HG03095 (cell line): ENCODE data around the gene CIDEA.
"Not testable (repeated sequence)": the region's sequence is repeated elsewhere in the genome, so short reads cannot be mapped to it uniquely, and the experiment has no call there.

ENCODE experiments used
- ATAC-seq: cut with Tn5 transposase; IDR thresholded peaks from one replicate; pipeline ENCODE4 v1.9.1; 2021; ENCODE audit warnings: moderate library complexity; ENCODE audit not compliant: unreplicated experiment

Gene CIDEA

DNA sequence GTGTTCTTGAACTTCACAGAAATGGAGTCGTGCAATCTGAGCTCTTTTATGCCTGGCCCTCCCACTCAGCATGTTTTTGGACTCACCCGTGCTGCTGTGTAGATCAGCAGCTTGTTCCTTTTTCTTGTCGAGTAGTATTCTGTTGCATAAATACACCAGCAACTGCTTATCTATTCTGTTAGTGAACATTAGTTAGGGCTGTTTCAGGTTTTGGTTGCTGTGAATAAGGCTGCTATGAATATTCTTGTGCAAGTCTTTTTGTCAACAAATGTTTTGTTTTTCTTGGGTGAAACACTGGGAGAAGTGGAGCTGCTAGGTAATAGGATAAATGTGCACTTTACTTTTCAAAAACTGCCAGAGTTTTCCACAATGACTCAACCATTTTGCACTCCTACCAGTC, 15.3 kb upstream of the CIDEA start:
- no peak for ATAC-seq

DNA sequence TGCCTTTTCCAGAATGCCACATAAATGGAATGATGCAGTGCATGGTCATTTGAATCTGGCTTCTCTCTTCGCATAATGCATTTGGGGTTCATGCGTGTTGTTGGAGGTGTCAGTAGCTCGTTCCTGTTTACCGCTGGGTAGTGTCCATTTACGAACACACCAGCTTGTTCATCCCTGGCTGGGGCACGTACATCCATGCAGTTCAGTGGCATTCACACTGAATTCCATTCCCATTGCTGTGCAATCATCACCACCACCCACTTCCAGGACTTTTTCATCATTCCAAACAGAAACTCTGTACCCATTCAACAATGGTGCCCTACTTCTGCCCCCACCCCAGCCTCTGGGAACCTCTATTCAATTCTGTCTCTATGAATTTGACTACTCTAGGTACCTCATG, 14.7 kb upstream of the CIDEA start:
- no peak for ATAC-seq

DNA sequence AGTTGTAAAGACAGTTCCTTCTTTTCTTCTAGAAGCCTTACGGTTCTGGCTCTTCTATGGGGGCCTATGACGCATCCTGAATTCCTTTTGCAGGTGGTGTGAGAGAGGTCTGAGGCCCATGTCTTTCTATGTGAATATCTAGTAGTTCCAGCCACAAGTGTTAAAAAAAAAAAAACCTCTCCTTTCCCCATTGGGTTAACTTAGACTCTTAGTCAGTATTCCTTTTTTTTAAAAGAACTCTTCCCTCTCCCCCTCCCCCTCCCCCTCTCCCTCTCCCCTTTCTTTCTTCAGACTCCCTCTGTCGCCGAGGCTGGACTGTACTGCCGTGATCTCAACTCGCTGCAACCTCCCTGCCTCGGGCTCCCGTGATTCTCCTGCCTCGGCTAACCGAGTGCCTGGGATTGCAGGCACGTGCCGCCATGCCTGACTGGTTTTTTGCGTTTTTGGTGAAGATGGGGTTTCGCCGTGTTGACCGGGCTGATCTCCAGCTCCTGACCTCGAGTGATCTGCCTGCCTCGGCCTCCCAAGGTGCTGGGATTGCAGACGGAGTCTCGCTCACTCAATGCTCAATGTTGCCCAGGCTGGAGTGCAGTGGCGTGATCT, 11.4 kb upstream of the CIDEA start:
- no peak for ATAC-seq

DNA sequence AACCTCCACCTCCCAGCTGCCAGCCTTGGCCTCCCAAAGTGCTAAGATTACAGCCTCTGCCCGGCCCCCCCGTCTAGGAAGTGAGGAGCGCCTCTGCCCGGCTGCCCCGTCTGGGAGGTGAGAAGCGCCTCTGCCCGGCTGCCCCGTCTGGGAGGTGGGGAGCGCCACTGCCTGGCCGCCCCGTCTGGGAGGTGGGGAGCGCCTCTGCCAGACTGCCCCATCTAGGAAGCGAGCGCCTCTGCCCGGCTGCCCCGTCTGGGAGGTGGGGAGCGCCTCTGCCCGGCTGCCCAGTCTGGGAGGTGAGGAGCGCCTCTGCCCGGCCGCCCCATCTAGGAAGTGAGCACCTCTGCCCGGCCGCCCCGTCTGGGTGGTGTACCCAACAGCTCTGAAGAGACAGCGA, 10.9 kb upstream of the CIDEA start:
- not testable (repeated sequence) for ATAC-seq

DNA sequence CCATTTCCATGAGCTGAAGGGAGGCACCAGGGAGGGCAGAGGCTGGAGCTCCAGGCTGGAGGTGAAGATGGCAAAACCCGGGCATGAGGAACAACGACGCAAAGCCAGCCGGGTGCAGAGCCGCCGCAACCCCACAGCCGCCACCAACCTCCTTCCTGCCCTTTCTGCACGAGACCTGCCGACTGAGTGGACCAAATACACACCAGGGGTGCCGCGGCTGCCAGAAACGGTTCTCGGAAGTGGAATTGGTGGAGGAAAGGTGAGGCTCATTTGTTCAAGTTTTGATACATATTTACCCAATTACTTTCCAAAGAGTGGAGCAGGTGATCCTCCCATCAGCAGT, 8.4 kb upstream of the CIDEA start:
- no peak for ATAC-seq

DNA sequence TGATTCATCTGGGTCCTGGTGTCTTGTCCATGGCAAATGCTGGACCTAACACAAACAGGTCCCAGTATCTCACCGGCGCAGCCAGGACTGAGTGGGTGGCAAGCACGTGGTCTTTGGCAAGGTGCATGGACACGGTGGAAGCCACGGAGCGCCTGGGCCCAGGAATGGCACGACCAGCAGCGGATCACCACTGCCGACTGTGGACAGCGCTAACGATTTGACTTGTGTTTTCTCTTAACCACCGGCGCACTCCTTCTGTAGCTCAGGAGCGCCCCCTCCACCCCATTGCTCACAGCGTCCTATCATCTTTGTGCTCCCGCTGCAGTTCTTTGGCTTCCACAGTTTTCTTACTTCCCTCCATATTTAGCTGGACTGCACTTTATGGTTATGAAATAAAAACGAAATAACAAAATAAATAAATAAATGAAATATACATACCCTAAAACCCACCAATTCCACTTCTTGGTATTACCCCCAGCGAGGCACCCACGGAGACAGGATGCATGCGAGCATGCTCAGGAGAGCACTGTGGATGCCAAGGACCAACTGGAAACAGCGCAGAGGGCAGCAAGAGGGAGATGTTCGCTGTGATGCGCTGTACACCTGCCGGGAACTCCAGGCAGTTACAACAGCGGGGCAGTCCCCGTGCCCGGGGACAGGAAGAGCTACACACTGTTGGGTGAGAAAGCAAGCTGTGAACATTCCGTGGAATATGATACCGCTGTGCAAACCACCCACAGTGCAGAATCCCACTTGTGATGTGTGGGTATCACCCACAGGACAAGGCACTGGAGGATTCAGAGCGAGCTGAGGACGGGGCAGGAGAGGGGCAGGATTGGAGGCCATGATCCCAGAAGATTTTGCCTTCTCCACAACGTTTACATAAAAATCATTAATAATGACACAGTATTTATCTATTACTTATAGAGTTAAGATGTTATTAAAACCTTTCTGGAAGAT, 7.0 kb upstream of the CIDEA start:
- ATAC-seq = no peak

DNA sequence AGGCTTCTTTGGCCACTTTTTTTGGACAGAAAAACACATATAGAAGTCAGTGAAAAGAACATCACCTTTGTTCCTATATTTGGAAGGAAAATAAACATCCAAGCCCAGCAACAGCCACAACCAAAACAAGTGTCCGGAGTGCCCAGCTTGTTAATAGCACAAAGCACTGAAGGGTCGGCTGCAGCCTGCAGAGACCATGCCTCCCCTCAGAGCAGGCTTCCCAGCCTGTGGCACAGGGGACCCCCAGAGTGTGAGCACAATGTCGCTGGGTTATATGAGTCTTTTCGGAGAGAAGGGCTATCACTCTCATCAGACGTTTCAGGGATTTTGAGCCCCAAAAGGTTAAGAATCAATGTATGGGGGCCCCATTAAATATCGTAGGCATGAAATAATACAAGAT, 6.2 kb upstream of the CIDEA start:
- ATAC-seq = no peak

DNA sequence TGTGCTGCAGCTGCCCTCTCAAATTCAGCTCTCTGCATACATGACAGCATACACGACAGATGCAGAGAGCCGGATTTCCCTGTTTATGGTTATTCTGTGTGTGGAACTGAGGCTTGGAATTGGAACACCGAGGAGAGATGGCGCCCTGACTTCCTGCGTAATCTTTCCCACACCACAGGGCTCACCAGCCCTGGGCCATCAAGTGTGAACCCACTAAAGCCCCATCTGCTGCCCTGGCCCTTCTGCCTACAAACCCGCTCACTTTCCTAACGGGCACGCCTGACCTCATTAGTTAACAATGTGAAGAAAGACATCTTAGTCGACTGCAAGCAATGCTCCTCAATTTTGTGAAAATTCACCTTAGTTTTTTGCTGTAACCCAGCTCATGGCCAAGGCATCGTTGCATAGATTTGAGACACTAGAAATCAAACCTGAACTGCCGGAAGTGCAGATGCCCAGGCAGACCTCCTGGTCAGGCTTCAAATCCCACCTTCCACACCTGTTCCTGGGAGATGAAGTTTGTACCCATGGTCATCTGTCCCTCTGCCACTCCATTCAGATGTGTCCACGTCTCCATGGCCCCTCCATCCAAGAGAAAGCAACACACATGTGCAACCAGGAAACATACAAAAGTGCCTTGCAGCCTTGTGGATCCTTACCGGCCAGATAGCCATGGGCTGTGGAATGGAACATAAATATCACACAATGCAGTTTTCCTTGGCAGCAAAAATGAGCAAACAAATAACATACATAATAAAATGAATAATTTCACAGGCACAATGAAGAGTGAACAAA, 5.0 kb upstream of the CIDEA start:
- ATAC-seq = no peak

DNA sequence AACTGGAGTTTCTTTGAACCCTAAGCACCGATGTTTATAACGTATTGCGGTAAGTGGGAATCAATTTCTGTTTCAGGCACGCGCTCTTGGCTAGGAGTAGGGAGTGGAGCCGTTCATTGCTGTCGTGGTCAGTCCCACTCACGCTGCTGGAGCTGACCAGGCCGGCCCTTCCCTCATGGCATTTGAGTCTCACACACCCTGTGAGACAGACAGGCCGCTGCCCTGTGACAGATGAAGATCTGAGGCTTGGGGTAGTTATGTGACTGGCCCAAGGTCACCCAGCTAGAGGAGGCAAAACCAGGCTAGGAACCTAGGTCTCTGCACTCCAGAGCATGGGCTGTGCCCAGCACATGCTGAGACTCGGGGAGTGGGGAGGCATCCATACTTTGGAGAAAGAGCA, 2.9 kb upstream of the CIDEA start:
- ATAC-seq = no peak

DNA sequence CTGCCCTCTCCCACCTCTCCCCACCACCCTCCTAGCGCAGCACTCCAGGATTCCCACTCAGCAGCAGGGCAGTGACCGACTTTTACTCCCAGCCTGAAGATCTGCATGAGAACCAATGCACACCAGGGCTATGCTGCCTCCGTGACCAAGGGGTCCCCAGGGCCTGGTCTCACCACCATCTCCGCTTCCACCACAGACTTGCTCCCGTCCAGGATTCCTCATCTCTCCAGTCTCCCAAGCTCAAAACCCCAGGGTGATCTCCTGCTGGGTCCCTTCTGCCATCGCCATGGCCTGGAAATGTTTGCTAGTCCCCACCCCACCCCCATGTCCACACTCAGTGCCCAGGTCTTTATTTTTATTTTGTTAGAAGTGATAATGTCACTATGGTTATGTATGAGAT, 2.1 kb upstream of the CIDEA start:
- no peak for ATAC-seq

DNA sequence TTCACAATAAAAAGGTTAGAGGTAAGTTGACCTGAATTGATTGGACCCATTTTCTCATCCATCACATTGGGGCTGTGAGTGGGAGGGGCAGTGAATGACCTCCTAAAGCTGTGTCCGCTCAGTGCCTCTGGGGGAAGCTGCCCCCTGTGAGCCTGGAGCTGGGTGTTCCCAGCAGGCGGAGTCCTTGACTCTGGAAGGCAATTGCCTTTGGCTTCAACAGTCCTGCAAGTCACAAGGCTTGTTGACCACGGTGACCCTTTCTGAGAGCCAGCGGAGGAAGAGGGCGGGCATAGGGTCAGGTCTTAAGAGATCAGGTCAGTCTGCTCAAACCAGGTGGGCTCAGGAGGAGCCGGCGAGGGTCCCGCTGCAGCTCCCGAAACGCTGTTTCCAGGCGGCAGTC, 1.1 kb upstream of the CIDEA start:
- no peak for ATAC-seq

DNA sequence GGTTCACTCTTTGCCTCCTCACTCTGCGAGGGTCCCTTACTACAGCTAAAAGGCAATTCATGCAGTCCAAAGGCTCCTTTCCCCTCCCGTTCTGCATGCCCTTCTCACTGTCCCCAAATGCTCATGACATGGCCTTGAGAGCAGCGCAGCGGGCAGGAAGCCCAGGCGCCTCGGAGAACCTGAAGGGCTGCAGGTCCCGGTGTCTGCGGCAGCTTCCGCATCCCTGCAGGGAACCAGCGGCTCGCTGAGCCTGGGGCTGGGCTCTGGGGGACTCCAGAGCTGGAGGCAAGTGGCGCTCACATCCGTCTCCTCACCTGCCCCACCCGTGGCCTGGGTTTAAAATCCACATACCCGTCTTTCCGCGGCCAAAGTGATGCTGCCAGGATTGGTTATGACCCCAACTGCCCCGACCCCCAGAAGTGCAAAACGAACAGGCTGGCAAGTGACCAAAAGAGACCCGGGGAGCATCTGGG, 462 bp upstream of the CIDEA start:
- no peak for ATAC-seq

DNA sequence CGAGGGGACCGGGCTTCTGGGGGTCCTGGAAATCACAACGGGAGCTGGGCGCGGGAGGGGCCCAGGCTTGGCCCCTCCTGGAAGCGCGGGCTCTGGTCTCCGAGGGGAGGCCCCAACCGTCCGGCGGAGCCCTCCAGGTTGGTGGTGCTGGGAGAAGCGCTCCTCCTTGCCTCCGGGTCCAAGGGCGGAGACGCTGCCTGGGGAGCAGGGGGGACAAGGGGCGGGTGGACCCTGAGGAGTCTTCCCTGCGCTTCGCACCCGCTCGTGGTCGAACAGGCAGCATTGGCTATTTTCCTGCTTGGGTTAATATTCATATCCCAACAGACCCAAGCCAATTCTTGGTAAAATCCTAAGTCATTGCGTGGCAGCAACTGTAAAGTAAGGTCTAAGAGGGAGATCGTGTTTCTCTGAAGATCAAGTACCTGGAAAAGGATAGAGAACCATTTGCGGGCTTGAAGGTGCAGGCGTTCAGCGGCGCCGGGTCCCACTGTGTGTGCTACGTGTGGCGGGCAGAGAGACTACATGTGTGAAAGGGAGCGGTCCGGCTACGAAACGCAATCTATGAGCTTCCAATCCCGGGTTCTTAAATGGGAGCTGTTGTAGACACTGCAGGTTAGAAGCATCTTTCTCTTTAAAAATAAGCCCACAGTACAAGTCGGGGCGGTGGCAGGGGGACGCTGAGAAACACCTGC, 805 bp downstream of the CIDEA start:
- ATAC-seq = no peak

DNA sequence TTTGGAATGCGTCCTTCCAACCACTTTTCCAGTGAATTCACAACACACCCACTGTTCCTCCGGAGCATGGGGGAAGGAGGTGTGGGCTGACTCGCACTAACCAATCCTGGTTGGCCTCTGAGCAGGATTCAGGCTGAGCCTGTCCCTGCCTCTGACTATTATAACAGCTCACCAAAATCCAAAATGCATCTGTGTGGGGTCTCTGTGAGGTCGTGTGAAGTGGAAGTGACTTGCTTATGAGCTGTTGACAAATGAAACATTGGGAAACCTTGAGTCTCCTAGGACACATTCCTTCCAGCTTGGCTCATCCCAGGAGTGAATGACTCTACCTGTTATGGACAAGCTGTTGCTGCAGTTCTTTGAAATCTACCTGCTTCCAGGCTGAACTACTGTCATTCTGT, 1.5 kb downstream of the CIDEA start:
- no peak for ATAC-seq

DNA sequence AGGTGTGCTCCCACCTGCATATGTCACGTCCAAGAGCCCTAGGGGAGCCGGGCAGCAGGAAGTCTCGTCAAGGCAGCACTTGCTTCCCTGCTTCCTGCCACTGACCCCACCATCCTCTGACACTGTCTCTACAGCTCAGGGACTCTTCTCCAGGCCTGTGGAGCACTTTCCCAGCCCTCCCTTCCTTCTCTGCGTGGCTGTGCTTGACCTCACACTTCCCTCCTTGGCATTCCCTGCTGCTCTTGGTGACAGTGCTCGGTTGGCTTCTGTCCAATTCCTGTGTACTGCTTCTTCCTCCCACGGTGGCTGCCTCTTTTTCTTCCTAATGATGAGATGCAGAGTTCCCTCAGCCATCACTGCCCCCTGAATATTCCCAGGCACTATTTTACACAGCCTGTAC, 2.8 kb downstream of the CIDEA start:
- no peak for ATAC-seq

DNA sequence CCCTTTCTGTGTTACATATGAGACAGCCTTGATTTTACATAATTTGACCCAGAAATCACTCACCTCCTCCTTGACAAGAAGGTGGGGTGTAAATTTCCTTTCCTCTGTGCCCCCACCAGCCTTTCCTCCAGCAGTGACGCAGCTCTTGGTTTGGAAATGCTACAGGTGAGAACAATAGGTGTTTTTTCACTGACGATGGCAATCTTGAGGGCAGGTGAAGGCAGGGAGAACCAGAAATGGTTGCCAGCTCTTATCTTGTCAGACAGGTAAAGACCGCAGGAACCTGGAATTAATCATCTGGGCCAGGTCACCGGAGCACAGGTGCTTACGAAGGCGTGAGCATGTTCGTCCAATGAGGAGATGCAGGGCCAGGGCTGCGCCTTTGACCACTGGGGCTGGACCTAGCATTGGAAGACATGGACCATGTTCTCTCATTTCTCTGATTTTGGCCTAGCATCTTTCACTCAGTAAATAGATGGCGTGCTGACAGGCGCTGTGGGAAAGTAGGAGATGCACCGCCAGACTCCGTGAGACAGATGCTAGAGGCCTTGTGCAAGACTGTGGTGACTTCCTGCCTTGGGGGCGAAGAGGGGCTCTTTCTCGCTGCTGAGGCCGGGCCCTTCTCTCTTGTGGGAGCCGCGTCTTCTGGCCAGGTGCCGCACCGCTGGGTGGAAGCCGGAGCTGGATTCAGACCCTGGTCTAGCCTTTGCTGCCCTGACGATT, 4.0 kb downstream of the CIDEA start:
- no peak for ATAC-seq

DNA sequence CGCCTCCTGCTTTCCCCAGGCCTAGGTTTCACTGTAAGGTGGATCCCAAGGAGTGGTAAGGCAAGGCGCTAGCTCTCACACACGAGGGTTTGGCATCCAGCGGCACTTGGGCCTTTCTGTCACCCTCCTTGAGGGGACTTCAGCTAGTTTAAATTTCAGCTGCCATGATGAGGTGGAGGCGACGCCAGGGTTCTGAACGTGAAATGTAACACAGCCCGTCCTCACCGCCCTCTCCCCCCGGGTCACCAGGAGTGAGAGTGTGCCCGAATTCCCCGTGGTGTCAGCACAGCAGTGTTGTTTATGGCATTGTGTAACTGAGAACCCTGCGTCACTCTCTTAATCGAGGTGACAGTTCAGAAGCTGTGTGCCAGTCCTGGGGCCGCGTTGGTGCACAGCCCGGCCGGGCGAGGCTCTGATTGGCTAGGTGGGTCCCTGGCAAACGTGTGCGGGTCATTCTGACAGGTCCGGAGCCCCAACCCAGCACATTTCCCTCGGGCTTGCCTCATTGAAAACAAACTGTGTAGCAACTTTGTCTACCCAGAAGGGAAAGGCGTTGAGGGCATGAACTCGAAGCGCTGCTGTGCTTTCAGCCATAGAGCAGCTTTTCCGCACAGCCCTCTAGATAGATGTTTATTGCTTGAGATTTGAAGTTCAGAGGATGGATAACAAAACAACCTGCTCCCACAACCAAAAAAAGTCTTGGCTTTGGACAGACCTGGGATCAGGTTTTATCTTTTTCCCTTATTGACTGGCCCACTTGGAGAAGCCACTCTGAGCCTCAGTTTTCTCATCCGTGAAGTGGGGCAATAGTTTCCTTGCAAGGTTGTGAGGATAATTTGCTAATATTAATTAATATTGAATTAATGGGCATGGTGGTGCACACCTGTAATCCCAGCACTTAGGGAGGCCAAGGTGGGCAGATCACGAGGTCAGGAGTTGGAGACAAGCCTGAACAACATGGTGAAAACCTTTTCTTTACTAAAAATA, 4.9 kb downstream of the CIDEA start:
- ATAC-seq = no peak

DNA sequence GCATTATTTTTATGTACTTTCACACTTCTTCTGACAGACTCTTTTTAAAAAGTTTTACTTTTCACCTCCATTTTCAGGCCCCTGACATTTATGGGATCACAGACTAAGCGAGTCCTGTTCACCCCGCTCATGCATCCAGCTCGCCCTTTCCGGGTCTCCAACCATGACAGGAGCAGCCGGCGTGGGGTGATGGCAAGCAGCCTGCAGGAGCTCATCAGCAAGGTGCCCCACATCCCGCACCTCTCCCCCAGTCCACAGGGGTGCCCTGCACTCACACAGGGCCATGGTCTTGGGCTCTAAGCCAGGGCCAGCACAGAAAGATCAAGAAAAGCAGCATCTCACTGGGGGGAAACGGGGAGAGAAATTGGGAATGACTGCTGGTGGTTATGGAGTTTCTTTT, 8.6 kb downstream of the CIDEA start:
- ATAC-seq = no peak

DNA sequence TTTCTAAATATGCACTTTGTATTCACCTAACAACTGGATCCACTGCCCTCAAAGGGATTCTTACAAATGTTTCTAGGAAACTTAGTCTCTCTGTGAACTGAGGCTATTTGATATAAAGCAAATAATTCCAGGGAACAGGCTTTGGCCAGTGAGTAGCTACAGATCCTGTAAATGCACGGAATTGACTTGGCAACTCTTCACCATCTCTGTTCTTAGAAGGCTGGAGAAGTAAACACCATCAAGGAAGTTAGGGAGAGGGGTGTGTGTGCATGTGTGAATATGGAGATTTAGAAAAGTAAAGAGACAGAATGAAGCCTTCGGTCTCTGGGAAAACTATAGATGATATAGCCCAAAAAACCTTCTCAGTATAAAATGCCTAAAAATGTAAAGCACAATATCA, 10.7 kb downstream of the CIDEA start:
- no peak for ATAC-seq
